HG03460 (cell line): ENCODE data around the gene COL23A1.

ENCODE experiments used
- ATAC-seq: cut with Tn5 transposase; IDR thresholded peaks from one replicate; pipeline ENCODE4 v1.9.1; 2021; ENCODE audit not compliant: unreplicated experiment

COL23A1 gene

DNA sequence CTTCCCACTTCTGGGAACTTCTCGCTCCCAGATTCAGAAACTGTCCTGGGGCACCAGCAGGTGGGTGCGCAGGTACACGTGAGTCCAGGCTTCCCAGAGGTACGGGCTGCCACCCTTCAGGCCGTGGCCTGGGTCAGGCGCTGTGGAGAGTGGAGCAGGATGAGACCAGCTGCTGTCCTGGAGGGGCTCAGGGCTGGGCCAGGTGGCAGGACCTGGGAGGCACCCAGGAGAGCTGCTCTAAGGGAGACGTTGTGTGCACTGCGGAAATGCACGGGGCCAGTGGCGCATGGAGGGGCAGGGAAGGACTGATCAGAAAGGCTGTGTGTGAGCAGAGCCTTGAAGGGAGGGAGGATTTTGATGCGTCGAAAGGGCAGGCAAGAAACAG lies 222.5 kb downstream of the COL23A1 start:
- no peak for ATAC-seq

DNA sequence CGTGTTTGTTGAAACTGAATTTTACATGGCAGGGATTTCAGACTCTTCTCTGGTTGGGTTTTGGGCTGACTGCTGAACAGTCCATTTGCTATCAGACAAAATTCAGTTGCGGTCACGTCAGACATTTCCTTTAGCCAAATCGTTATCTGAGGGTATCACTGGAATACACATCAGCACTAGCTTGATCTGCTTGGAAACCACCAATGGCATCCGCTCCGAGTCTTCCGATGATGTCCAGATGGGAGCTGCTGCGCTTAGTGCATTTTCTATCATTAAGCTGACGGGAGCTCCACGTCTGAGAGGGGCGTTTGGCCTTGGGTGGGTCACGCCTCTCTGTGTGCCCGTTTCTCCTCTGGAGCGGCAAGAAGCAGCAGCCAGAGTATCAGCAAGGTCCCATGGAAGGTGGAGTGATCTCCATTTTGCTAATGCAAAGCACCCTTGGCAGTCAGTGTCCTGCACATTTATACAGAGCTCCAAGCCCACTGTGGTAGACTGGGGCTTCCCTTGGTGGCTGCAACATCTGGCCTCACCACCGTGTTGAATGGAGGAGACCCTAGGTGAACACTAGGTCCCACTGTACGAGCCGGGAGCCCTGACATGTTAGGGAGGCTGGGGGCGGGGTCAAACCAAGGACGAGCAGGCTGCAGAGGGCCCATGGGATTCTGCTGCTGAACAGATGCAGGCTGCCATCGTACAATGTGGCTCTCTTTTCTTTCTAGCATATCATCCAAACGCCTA lies 223.0 kb downstream of the COL23A1 start:
- ATAC-seq = no peak

DNA sequence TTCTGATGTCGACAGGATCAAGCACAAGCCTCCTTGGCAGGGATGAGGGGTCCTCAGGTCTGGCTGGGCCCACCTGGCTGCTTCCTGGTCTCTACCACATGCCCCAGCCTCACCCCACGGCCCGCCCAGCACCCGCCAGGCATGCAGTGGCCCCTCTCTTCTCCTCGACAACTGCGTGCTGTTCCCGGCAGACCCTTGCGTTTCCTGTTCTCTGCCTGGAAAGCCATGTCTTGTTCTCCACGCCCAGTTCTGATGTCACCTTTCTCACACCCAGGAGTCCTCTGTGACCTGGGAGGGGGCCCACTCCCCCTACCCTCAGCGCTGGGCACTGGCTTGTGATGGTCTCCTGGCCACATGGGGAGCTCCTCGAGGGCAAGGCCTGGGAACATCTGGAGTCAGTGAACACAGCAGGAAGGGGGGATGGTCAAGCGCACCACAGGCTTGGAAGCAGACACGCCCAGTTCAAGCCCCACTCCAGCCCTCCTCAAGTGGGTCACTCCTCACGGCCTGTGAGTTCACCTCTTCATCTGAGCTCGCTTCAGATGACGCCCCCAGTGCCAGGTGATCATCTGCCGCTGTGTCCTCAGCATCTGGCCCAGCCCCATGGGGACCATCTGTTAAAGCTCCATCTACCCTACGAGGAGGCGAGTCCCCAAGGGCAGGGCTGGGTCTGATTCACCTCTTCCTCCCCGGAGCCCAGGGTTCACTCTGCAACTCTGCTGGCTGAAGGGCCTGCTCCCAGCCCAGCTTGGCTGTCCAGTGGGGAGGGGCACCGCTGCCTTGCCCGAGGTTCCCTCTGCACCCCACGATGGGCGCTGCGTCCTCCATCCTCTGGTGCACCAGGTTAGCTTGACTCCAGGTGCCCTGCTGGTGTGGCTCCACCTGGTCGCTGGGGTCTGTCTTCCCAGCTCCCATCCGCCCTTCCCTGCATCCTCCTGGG lies 224.4 kb downstream of the COL23A1 start:
- ATAC-seq = no peak

DNA sequence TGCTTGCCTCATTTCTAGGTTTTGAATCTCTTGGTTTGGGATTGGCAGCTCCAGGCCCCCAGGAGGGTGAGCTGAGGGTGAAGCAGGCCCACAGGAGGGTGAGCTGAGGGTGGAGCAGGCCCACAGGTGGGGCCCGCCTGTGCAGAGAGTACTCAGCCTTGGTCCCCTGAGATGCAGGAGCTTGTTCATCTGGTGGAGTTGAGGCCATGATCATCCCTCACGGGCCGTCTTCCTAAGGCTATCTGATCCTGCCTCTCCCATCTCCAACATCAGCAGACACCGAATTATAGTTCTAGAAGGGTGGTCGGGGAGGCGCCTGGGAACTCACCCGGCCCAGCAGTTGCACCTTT lies 225.9 kb downstream of the COL23A1 start:
- no peak for ATAC-seq

DNA sequence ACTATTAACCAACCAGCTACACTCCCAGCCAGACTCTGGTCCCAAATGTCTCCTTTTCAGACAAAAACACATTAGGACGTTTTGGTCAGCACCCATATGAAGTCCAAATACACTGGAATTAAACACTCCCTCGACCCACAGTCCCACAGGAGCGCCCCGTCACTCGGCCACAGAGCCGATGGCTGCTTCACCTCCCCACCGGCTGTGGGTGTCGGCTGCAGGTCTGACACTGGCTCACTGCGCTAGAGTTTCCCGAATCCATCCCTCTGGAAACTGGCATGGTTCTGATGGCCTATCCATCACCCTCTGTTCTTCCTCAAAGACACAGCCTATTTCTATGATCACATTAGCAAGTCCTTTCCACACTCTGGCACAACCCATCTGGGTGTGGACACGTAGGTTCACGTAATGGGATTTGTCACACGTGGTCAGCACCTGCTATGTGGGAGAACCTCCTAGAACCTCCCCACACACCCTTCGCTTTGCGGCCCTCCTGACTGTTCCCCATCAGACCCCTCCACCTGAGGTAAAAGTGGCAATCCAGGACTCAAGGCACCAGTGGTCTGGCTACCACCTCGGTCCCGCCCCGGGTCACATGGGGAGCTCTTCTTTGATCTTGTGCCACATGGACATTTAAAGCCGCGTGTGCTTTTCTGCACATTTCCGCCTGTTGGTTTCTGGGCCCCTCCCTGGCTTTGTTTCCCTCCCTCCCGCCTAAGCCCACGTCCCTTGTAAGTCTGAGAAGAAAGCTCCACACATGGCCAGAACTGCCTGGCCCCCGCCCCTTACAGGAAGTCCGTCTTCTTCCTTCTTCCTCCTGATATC lies 226.5 kb downstream of the COL23A1 start:
- no peak for ATAC-seq

DNA sequence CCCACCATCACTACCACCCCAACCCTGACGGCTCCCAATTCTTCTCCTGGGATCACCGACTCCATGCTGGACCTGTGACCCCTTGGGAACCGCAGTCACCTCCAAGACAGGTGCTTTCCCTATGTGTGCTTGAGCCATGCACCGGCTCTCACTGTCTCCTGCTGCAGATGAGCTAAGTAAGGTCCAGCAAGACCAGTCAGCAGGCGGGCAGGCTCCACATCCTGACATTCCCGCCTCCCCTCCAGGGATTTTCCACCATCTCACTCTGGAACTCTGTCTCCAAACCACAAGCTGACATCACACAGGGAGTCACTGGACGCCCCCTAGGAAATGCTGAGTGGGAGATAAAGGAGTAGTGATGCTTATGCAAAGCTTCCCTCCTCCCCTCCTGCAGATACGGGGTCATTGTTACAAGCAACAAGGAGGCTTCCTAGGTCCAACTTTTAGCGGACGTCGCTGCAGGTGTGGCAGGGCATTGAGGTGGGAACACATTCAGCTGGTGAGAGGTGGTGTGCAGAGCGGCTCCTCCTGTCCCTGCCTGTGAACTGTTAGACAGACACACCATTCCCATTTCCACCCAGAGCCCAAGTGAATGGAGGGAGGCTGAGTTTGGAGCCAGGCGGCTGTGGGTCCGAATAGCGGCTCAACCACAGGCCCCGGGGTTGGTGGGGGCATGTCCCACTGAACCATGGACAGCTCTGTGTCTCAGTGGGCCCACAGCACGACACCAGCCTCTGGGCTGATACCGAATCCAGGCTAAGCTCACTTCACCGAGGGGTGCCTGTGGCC lies 228.3 kb downstream of the COL23A1 start:
- no peak for ATAC-seq

DNA sequence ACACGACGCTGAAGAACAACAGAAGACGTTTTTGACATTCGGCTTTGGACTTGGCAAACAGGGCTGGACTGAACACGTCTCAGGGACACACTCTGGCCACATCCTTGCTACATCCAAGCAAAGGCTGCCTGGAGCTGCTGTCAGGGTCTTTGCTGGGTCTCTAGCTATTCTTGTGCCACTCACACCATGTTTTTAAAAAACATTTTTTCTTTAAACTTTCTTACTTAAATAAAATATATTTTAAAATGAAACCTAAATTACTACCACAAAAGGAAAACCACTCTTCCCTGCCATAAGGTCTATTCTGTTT lies 229.3 kb downstream of the COL23A1 start:
- no peak for ATAC-seq

DNA sequence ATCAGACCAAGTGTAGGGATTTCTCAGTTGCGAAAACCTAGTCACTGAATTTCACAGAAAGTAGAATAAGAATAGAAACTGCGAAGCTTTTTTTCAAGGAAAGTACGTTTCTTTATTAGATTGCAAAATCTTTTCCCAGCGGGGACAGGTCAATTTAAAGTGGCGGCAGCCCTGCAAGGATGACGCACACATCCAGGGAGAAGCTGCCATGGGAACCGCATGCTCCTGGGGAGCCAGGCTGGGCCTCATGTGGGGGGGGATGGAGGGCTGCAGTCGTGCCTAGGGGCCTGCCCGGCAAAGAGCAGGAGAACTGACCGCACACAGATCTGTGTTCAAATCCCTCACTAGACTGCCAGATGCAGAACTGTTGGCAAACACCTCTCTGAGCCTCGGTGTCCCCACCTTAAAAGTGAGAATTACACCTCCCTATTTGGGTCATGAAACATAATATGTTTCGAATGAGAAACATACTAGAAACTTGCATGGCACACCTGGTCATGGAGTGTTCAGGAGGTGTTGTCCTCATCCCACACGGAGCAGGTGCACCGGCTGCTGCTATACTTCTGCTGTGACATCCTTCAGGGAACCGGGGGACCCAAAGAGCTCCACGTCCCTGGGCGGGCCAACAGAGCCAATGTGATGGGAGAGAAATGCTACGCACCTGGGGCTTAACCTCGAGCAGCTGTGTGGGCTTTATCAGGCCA lies 229.8 kb downstream of the COL23A1 start:
- no peak for ATAC-seq

DNA sequence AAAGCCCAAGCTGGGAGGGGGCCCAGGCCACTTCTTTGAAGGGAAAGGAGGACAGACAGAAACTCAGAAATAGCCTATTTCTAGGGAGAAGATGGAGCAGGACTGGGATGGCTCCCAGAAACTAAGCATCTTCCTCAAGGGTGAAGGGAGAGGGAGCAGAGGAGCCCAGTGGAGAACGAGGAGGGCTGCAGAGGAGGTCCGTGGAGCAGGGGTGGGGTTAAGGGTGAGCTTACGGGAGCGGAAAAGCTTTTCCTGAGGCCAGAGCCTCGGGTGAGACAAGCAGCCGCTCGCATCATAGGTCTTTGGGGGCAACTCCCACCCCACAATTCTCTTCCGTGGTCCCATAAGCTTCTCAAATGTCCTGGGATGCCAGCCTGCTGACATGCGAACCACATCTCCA lies 230.5 kb downstream of the COL23A1 start:
- ATAC-seq = no peak

DNA sequence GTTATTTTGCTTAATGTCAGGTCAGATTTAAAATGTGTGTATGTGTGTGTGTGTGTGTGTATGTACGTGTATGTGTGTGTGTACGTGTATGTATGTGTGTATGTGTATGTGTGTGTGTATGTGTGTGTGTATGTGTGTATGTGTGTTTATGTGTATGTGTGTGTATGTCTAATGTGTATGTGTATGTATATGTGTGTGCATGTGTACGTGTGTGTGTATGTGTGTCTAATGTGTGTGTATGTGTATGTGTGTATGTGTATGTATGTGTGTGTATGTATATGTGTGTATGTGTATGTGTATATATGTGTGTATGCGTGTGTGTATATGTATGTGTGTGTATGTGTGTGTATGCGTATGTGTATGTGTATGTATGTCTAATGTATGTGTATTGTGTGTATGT lies 232.5 kb downstream of the COL23A1 start:
- ATAC-seq = no peak

DNA sequence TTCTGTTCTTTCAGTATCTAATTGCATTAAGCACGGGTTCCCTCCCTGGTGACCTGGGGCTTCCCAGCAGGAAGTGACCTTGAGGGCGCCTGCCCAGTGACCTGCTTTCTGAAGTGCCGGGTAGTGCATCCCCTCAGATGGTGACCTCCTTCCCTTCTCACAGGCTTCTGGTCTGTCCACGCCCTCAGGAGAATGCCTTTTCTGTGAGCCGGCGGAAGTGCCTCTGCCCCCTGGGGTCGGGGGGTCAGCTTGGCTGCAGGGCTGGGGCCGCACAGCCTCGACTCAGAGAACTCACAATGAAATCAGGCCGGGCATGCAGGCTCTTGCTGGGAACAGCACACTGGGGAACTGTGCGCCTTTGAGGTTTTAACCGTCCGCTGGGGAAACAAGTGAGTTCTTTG lies 233.1 kb downstream of the COL23A1 start:
- ATAC-seq = no peak

DNA sequence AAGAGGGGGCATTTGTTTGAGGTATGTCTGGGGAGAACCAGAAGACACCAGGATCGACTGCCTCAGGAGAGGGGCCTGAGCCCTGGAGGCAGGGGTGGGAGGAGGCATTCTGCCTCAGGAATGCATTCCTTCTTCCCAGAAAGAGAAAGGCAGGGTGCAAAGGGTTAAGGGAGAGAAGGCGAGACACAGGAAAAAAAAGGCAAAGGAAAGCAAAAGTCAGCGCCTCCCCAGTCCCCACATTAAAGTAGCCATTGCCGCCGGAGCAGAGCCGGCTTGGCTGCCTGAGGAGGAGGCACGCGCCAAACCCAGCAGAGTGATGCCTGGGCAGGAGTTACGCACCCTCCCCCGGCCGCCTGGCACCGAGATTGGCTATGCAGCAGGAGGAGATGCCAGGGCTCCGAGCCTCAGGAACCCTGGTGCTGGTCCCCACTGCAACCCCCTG lies 233.7 kb downstream of the COL23A1 start:
- ATAC-seq = no peak

DNA sequence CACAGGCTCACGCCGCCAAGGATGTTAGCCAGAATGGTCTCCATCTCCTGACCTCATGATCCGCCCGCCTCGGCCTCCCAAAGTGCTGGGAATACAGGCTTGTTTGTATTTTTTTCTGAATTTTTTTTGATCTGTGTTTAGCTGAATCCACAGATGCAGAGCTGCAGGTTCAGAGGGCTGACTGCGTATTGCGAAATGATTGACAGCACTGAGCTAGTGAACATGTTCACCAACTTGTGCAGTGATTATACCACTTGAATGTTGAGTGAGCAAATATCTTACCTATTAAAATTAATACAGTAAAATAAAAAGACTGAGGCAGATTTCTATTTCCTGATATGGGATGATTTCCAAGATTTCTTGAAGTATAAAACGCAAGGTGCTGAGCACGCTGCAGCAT lies 234.5 kb downstream of the COL23A1 start:
- ATAC-seq = no peak

DNA sequence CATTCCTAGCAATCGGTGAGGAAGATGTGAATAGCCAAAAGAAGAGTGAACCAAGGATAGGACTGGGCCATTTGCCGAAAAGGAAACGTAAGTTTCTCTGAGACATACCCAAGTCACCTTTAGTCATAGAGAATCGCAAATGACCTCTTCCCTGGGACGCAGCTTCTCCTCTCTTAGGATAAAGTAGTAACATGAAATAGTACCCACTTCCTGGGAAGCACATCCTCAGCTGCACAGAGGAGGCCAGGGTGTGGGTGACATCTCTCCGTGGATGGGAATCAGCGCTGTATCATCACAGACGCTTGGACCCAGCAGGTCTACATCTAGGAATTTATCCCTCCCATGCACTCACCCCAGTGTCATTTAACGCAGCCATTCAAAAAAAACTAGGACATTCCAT lies 236.7 kb downstream of the COL23A1 start:
- ATAC-seq = no peak

DNA sequence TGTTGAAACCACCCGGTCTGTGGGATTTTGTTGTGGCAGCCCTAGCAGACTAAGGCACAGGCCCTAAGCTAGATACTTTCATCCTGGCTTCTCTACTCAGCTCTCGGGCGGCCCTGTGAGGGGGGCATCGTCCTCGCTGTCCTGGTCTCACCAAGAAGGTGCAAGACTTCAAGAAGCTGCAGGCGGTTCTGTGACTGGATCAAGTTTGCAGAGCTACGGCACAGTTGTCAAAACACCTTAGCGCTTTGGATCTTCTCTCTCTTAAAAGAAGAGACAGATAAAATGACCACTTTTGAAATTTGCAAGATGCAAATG lies 238.2 kb downstream of the COL23A1 start:
- ATAC-seq = no peak

DNA sequence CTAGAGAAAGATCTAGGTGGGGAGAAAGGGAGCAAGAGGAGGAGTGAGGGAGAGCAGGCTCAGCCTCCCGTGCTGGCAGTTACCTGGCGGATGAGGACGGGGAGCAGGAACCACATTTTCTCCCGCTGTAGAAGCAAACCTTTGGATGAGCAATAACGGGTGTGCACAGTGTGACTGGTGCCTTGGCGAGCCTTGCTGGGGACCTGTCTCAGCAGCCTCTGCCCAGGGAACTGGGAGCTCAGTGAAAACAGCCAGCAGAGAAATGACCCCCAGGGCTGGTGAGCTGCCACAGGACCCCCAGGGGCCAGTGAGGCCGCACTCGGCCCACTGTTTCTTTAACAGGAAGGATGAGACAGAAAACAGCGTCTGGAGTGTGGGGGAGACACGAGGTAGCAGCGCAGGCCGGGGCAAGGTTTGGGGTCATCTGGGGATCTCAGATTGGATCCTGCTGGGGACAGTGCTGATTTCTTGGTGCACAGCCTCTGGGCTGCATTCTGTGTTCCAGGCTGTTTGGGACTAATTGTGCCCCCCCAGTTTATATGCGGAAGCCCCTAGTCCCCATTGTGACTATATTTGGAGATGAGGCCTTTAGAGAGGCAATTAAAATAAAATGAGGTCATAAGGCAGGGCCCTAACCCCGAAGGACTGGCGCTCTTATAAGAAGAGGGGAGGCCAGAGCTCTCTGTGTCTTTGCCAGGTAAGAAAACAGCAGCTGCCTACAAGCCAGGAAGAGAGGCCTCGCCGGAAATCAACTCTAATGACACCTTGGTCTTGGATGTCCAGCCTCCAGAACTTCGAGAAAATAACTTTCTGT lies 238.8 kb downstream of the COL23A1 start:
- ATAC-seq = no peak

DNA sequence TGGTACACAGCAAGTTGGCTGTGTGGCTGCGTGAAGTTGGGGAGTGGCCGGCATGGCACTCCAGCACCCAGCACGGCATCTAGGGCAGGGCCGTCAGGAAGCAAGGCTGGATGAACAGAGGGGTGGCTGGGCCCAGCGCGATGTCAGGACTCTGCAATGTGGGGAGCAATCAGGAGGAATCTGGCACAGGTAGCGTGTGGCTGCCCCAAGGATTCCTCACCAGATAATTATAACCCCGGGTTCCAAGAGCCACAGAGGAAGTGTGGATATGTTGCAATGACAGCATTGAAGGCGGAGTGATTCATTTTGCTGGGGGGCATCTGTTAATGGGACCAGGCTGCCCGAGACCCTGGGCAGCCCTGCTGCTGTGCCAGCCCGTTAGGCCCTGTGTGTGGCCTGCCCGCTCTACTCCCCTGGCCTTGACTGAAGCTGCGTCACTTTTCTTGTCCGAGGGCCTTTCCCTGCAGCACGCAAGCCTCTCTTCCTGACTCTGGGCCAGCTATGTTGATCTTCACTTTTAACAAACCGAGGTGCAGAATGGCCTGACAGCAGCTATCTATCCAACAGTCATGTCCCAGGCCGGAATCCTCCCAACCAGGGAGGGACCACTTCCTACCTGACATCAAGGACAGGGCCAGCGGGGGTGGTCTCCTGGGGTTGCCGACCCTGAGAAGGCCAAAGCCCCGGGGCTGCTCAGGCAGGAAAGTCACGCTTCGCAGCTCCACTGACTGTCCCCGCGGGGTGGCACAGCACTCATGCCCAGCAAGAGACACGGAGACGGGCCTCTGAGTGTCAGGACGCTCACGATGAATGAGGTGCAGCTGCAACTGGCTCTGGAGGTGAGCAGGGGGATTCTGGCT lies 239.6 kb downstream of the COL23A1 start:
- no peak for ATAC-seq

DNA sequence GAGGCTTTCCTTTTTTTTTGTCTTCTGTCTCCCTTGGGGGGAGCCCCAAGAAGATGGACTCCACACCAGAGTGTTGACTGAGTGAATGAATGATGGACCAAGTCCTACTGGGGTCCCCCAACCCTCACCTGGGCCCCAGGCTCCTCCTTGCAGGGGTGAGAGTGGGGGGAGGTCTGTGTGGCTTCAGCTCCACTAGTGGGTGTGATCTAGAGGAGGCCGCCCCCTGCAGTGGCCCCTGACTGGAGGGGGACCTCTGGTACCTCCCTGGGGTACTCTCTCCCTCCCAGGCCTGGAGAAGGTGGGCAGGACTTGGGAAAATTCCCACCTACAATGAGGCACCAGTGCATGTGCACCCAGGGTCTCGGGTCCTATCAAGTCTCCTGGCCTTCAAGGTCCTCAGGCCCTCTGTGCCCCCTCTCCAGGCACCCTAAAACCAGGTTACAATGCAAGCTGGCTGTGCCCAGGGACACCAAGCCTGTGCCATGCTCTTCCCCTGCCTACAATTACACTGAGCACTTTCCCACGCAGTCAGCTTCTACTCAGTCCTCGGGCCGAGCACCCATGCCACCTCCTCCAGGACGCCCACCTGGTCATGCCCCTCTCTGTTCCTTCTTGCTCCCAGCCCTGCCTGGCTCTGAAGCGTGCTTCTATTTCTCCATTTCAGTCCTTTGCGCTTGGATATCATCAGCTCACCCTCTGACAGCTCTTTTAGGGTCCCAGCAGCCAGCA lies 240.4 kb downstream of the COL23A1 start:
- ATAC-seq = no peak
